GM13977 (cell line): ENCODE measurements around the gene RAPGEF5.

Experiments
- DNase-seq: peaks from one replicate; pipeline ENCODE4 v3.0.0; 2012; ENCODE audit warnings: low spot score
- in situ Hi-C: fragments of 300-500 bp; cut with MboI; formaldehyde crosslinking; loops from one replicate; pipeline ENCODE4 v1.12.0; 2022; ENCODE audit warnings: low sequenced_read_pairs, low pct_unique_long_range_greater_than_20kb, mixed read lengths, inconsistent platforms; ENCODE audit not compliant: unreplicated experiment
- TF ChIP-seq, protein P1 (sequence below): IDR thresholded peaks from 2 replicates; pipeline ENCODE4 v1.5.1; 2012; ENCODE audit warnings: mild to moderate bottlenecking, control low read depth; ENCODE audit not compliant: insufficient read depth; ENCODE audit errors: extremely low read depth, missing control alignments

RAPGEF5 gene

DNA sequence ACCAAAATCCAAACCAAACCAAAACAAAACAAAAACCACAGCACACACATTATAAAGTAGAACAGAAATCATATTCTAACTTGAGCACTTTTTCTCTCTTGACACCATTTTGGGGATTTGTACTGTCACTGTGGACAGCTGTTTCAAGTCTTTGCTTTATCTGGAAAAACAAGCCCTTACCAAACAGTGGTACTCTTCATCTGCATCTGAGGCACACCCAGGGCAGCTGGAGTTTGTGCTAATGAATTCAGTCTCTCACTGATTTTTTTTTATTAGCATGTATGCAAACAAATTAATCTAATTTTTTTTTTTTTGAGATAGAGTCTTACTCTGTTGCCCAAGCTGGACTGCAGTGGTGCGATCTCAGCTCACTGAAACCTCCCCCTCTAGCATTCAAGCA is 171.4 kb downstream of the RAPGEF5 start:
- TF ChIP-seq, protein P1, sequence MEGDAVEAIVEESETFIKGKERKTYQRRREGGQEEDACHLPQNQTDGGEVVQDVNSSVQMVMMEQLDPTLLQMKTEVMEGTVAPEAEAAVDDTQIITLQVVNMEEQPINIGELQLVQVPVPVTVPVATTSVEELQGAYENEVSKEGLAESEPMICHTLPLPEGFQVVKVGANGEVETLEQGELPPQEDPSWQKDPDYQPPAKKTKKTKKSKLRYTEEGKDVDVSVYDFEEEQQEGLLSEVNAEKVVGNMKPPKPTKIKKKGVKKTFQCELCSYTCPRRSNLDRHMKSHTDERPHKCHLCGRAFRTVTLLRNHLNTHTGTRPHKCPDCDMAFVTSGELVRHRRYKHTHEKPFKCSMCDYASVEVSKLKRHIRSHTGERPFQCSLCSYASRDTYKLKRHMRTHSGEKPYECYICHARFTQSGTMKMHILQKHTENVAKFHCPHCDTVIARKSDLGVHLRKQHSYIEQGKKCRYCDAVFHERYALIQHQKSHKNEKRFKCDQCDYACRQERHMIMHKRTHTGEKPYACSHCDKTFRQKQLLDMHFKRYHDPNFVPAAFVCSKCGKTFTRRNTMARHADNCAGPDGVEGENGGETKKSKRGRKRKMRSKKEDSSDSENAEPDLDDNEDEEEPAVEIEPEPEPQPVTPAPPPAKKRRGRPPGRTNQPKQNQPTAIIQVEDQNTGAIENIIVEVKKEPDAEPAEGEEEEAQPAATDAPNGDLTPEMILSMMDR, result no peak
- in situ Hi-C loops, result no loop called here

DNA sequence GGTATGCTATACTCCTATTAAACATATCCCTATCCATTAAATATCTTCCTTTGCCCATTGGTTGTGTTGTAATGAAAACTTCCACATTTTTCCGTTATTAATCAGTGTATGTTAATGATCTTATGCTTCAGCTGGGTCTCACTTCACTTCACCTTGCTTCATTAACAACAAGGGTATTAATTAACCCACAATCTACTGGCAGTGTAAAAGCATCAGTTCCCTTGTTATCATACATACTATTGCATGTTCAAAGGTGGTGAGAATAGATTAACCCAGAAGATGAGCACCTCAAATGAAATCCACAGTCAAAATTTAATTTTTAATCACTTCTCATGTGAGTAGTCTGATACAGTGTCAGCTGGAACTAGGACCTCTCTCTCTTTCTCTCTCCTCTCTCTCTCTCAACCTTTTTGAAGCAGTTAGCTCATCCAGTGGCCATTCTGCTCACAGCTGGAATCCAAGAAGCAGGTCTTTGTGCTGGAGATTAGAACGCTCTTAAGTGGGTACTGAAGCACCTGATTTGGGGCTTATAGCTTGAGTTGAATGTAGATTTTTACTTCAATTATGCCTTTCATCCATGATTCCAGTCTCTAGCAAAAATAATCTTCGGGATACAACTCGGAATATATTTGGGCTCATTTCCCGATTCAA is 172.3 kb downstream of the RAPGEF5 start:
- TF ChIP-seq, protein P1, result no peak
- in situ Hi-C loops, result no loop called here
- DNase-seq, result no peak

More for the DNA sequence above, 171.4 kb downstream of the RAPGEF5 start:
- no peak for DNase-seq

DNA sequence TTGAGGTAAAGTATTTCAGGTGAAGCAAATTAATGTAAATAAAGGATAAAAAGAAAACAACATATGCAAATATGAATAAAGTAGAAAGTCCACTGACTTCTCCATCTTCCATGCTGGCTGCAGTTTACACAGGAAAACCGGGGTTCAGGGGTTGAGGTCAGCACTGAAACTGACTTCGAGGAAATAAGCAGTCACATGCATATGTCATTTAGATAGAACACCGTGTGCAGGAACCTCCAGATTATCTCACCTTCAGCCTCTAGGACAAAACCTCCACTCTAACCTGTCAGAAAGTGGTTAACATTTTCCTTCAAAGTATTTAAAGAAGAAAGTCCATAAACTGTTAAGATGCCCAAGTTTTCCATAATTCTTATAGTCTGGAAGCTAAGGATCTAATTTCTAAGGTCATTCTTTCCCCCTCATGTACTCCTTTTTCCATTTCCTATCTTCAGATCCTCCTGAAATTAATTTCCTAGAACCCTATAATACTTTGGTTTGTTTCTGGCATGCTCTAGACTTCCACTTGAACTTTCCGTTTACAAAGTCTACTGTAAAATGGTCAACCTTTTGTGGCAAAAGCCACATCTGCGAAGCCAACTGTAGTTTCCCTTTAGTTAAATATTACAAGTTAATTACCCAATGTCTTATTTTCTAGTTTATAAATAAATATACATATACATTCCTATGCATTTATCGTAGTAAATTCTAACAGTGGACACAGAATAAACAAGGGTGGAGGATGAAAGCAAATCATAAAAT is 173.3 kb downstream of the RAPGEF5 start:
- no peak for DNase-seq
- TF ChIP-seq, protein P1, result no peak
- in situ Hi-C loops, result no loop called here

DNA sequence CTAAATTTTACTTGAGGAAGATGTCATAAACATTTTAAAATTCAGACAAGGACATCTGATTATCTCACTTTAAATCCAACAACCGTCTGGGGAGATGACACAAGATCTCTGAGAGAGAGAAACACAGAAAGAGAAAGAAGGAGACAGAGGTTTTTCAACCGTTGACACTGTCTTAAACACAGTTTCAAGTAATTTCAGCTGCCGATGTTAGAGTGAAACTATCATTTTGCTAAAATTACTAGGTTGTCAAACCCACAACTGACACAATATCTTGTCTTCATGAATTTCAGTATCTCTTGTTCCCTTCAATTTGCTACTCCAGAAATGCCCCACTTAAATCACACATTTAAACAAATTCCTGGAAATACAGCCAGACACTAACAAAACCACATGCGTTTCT is 174.8 kb downstream of the RAPGEF5 start:
- in situ Hi-C loops, result no loop called here
- TF ChIP-seq, protein P1, result no peak
- no peak for DNase-seq

DNA sequence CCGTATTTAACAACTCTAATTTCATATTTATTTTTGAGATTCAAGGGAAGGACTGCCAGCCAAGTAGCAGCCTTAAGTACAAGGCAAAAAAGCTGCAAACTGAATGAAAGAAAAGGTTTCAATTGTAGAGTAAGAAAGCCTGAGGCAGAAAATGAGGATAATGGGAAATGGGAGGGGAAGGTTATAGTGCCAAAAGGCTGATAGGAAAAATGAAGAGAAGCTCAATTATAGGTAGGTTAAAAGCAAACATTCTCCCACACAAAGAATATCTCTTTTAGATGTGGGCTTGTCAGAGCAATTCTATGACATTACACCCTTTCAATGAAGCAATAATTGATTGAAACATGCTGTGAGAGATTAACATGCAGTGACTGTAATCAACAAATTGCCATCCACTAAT is 175.3 kb downstream of the RAPGEF5 start:
- no peak for DNase-seq
- TF ChIP-seq, protein P1, result no peak
- in situ Hi-C loops, result no loop called here

DNA sequence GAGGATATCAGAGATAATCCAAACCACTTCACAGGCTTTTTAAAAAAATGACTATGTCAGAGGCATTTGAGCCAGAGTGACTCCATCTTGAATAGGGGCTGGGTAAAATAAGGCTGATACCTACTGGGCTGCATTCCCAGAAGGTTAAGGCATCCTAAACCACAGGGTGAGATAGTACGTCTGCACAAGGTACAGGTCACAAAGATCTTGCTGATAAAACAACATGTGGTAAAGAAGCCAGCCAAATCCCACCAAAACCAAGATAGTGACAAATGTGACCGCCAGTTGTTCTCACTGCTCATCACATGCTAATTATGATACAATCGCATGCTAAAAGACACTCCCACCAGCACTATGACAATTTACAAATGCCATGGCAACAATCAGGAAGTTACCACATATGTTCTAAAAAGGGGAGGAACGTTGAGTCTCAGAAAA is 177.5 kb downstream of the RAPGEF5 start:
- TF ChIP-seq, protein P1, result no peak
- DNase-seq, result no peak
- in situ Hi-C loops, result no loop called here
